ENCODE measurements around the gene AMOTL1.
"Not testable (repeated sequence)": the region's sequence is repeated elsewhere in the genome, so short reads cannot be mapped to it uniquely, and the experiment has no call there.

Gene AMOTL1

GRCh38 chr11:94771951-94772350, 3.8 kb downstream of the AMOTL1 start:
- DNase-seq: no peak

GRCh38 chr11:94773842-94774241, 5.7 kb downstream of the AMOTL1 start:
- DNase-seq: no peak

- DNase-seq: no peak
These were observed 6.2 kb downstream of the AMOTL1 start for GRCh38 chr11:94774345-94774744.

GRCh38 chr11:94775567-94776327, 7.6 kb downstream of the AMOTL1 start:
- DNase-seq: no peak

- DNase-seq: no peak
These were observed 8.5 kb downstream of the AMOTL1 start for GRCh38 chr11:94776351-94777321.

GRCh38 chr11:94780432-94780831, 12.3 kb downstream of the AMOTL1 start:
- DNase-seq: no peak

- no peak for DNase-seq
These were observed 13.7 kb downstream of the AMOTL1 start for GRCh38 chr11:94781837-94782236.

- DNase-seq: no peak
These were observed 14.3 kb downstream of the AMOTL1 start for GRCh38 chr11:94782446-94782845.

- no peak for DNase-seq
These were observed 16.7 kb downstream of the AMOTL1 start for GRCh38 chr11:94784884-94785283.

GRCh38 chr11:94785509-94785908, 17.4 kb downstream of the AMOTL1 start:
- DNase-seq: no peak

GRCh38 chr11:94786264-94787126, 18.3 kb downstream of the AMOTL1 start:
- DNase-seq: no peak

GRCh38 chr11:94787801-94788200, 19.6 kb downstream of the AMOTL1 start:
- no peak for DNase-seq

GRCh38 chr11:94788396-94788795, 20.2 kb downstream of the AMOTL1 start:
- no peak for DNase-seq

- DNase-seq: no peak
These were observed 22.0 kb downstream of the AMOTL1 start for GRCh38 chr11:94790197-94790596.

GRCh38 chr11:94790661-94791180, 22.6 kb downstream of the AMOTL1 start:
- DNase-seq: no peak

GRCh38 chr11:94791216-94791889, 23.2 kb downstream of the AMOTL1 start:
- no peak for DNase-seq

- not testable (repeated sequence) for DNase-seq
These were observed 23.8 kb downstream of the AMOTL1 start for GRCh38 chr11:94791942-94792341.

- no peak for DNase-seq
These were observed 24.3 kb downstream of the AMOTL1 start for GRCh38 chr11:94792451-94792850.

GRCh38 chr11:94793002-94793401, 24.8 kb downstream of the AMOTL1 start:
- no peak for DNase-seq

GRCh38 chr11:94793822-94794221, 25.7 kb downstream of the AMOTL1 start:
- no peak for DNase-seq

- DNase-seq: no peak
These were observed 26.4 kb downstream of the AMOTL1 start for GRCh38 chr11:94794287-94795168.

All from NCI-H2107 (cell line).